ENCODE results near the gene OR2C3. TPM values are rescaled to one million over a fixed set of nuclear protein-coding genes. Genes with fewer than 3 reads are reported as not detected.

OR2C3 gene
- total and polyA plus RNA-seq, 8 donors, result 0.02 TPM; not detected in 7

DNA sequence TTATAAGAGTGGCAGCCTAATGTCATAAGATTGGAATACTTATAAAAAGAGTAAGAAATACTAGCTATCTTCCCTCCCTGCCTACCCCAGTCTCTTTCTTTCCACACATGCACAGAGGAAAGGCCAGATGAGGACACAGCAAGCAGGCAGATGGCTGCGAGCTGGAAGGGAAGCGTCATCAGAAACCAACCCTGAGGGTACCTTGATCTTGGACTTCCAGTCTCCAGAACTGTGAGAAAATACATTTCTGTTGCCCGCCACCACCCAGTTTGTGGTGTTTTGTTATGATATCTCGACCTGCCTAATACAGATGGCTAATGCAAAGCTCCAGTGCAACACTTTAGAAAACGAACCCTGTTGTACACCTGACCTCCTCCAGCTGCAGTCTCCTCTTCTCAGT, 2.3 kb upstream of the OR2C3 start:
- no peak for ATAC-seq
- no peaks in the 10 kb centered on the region for H3K36me3 ChIP-seq
- FAIRE-seq, result no peak
- WGBS, 2 donors, result 56 to 68% methylated on average over 5 of the region's 5 CpGs
- no peak for DNase-seq
- intact Hi-C loops (cut with DNase I), result no loop called here
- no peaks in the 10 kb centered on the region for H3K27me3 ChIP-seq
- no peaks in the 10 kb centered on the region for H3K9me3 ChIP-seq
- no peak overlapping the region for H3K27ac ChIP-seq
- TF ChIP-seq, protein P1, sequence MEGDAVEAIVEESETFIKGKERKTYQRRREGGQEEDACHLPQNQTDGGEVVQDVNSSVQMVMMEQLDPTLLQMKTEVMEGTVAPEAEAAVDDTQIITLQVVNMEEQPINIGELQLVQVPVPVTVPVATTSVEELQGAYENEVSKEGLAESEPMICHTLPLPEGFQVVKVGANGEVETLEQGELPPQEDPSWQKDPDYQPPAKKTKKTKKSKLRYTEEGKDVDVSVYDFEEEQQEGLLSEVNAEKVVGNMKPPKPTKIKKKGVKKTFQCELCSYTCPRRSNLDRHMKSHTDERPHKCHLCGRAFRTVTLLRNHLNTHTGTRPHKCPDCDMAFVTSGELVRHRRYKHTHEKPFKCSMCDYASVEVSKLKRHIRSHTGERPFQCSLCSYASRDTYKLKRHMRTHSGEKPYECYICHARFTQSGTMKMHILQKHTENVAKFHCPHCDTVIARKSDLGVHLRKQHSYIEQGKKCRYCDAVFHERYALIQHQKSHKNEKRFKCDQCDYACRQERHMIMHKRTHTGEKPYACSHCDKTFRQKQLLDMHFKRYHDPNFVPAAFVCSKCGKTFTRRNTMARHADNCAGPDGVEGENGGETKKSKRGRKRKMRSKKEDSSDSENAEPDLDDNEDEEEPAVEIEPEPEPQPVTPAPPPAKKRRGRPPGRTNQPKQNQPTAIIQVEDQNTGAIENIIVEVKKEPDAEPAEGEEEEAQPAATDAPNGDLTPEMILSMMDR (IDR thresholded peaks at IDR 0.05), result no peak
- no peaks in the 10 kb centered on the region for H3K4me1 ChIP-seq
- H3K4me3 ChIP-seq, result no peak overlapping the region

DNA sequence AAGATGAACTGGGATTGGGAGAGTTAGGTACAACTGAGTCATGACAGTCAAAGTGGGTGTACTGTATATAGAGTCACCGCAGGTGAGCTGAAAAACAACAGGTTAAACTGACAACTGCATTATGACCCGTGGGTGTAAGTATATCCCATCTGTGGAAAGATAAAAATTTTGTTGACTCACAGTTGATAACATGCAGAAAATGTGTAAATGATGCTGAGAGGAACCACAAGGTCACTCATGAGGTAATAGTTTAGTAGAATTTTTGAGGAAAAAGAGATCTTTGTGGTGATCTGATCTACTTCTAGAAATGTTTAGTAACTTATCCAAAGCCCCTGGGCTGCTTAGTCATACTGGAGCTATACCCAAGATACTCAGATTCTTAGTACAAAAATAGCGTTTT, 838 bp downstream of the OR2C3 start:
- Histone ChIP-seq H3K27ac (no peak overlapping the region), H3K4me1 (no peaks in the 10 kb centered on the region), H3K9me3 (no peaks in the 10 kb centered on the region), H3K4me3 (no peak overlapping the region), H3K36me3 (no peaks in the 10 kb centered on the region), H3K27me3 (peaks cover 0 to 4% (median 0%) of the 10 kb centered on the region in 4 donors)
- 40 to 52% methylated on average over 3 of the region's 3 CpGs for WGBS, 2 donors
- FAIRE-seq, result no peak
- intact Hi-C loops (cut with DNase I), result no loop called here
- TF ChIP-seq, protein P1 (IDR thresholded peaks at IDR 0.05), result no peak
- no peak for ATAC-seq
- no peak for DNase-seq

GRCh38 chr1:247531937-247532336, 4.3 kb downstream of the OR2C3 start:
- intact Hi-C loops (cut with DNase I), result no loop called here
- ATAC-seq (no peak), DNase-seq (no peak), FAIRE-seq (no peak)
- Histone ChIP-seq H3K4me3 (no peak overlapping the region), H3K9me3 (no peaks in the 10 kb centered on the region), H3K27ac (no peak overlapping the region), H3K4me1 (no peaks in the 10 kb centered on the region), H3K27me3 (peaks cover 0 to 4% (median 0%) of the 10 kb centered on the region in 4 donors), H3K36me3 (no peaks in the 10 kb centered on the region)
- WGBS, 2 donors, result 82 to 89% methylated on average over 8 of the region's 8 CpGs
- TF ChIP-seq, protein P1 (IDR thresholded peaks at IDR 0.05), result no peak

DNA sequence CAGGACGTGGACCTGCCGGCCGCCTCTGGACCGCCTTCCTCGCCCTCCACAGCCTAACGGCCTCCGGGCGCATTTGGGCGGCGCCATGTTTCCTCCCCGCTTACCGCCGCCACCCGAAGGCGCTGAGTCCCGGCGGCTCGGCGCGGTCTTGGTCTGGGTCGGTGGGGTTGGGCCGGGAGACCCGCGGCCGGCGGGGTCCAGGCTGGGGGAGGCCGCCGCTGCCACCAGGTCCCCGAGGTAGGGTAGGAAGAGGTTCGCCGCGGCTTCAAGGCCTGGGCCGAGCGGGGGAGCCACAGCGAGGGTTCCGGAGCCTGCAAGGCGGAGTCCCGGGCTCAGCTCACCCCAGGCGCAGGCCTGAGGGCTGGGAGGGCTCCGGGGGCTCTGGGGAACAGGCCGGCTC, 5.5 kb downstream of the OR2C3 start:
- no peak overlapping the region for H3K27ac ChIP-seq
- no peaks in the 10 kb centered on the region for H3K9me3 ChIP-seq
- TF ChIP-seq, protein P1 (IDR thresholded peaks at IDR 0.05), result no peak
- no peak for ATAC-seq
- peak in 1 of 6 donors; percentile 43 for DNase-seq
- H3K27me3 ChIP-seq, result peaks cover 0 to 4% (median 0%) of the 10 kb centered on the region in 4 donors
- WGBS, 2 donors, result 10 to 24% methylated on average over 38 to 41 of the region's 41 CpGs
- no peaks in the 10 kb centered on the region for H3K36me3 ChIP-seq
- no peak for FAIRE-seq
- no peak overlapping the region for H3K4me3 ChIP-seq
- no peaks in the 10 kb centered on the region for H3K4me1 ChIP-seq
- intact Hi-C loops (cut with DNase I), result no loop called here

- FAIRE-seq, result no peak
- TF ChIP-seq, protein P1 (IDR thresholded peaks at IDR 0.05), result no peak
- H3K36me3 ChIP-seq, result no peaks in the 10 kb centered on the region
- H3K27ac ChIP-seq, result no peak overlapping the region
- 56 to 74% methylated on average over 1 of the region's 1 CpG for WGBS, 2 donors
- no peak overlapping the region for H3K4me3 ChIP-seq
- no peaks in the 10 kb centered on the region for H3K4me1 ChIP-seq
- intact Hi-C loops (cut with DNase I), result no loop called here
- DNase-seq, result no peak
- ATAC-seq, result no peak
- H3K27me3 ChIP-seq, result peaks cover 0 to 4% (median 0%) of the 10 kb centered on the region in 4 donors
- H3K9me3 ChIP-seq, result no peaks in the 10 kb centered on the region
These were observed 6.4 kb downstream of the OR2C3 start for GRCh38 chr1:247529771-247530355.

Data from pancreas (tissue), 10 donors.